GM19372 (cell line): Measurements from ENCODE around the gene KRT15.

Experiments used
- ATAC-seq: cut with Tn5 transposase; IDR thresholded peaks from one replicate; pipeline ENCODE4 v1.9.1; 2021; ENCODE audit warnings: mild to moderate bottlenecking, low read depth, moderate library complexity; ENCODE audit not compliant: unreplicated experiment

The KRT15 gene

GRCh38 chr17:41484920-41485904, 33.5 kb downstream of the KRT15 start:
- ATAC-seq, result no peak

- no peak for ATAC-seq
Observed at GRCh38 chr17:41483991-41484826, 34.5 kb downstream of the KRT15 start.

GRCh38 chr17:41483531-41483930, 35.2 kb downstream of the KRT15 start:
- ATAC-seq, result no peak

- ATAC-seq, result no peak
Observed at GRCh38 chr17:41481036-41481435, 37.7 kb downstream of the KRT15 start, which contains the start of gene KRT35. TSS of gene KRT35 (minus strand) at chr17:41481151. CDS start at chr17:41481097, 54 bp downstream.

DNA sequence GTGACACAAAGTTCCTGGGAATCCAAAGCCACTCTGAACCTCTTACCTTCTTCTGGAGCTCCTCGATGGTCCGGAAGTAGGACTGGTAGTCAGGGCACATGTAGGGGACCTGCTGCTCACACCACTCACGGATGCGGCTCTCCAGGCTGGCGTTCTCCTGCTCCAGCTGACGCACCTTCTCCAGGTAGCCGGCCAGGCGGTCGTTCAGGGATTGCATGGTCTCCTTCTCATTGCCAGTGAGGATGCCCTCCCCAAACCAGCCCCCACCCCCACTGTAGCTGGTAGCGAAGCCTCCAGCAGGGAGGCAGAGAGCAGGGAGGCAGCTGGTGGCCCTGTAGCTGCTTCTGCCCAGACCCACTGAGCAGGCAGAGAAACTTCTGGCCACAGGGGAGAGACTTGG, 38.1 kb downstream of the KRT15 start:
- ATAC-seq, result no peak

- ATAC-seq, result no peak
Observed at GRCh38 chr17:41480136-41480535, 38.6 kb downstream of the KRT15 start.

DNA sequence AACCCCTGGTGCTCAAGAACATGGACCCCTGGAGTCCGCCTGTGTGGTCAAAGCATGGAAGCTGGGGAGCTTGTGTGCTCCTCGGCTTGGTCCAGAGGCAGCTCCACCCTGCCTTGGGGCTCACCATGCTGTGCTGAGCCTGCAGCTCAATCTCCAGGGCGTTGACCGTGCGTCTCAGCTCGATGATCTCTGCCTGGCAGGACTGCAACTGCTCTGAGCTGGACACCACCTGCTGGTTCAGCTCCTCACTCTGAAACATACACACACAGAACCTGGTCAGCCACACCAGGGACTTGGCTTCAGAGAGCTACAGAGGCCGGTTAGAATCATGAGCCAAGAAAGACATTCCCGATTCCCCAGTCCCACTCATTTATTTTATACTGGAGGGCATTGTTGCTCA, 40.5 kb downstream of the KRT15 start:
- ATAC-seq, result no peak

DNA sequence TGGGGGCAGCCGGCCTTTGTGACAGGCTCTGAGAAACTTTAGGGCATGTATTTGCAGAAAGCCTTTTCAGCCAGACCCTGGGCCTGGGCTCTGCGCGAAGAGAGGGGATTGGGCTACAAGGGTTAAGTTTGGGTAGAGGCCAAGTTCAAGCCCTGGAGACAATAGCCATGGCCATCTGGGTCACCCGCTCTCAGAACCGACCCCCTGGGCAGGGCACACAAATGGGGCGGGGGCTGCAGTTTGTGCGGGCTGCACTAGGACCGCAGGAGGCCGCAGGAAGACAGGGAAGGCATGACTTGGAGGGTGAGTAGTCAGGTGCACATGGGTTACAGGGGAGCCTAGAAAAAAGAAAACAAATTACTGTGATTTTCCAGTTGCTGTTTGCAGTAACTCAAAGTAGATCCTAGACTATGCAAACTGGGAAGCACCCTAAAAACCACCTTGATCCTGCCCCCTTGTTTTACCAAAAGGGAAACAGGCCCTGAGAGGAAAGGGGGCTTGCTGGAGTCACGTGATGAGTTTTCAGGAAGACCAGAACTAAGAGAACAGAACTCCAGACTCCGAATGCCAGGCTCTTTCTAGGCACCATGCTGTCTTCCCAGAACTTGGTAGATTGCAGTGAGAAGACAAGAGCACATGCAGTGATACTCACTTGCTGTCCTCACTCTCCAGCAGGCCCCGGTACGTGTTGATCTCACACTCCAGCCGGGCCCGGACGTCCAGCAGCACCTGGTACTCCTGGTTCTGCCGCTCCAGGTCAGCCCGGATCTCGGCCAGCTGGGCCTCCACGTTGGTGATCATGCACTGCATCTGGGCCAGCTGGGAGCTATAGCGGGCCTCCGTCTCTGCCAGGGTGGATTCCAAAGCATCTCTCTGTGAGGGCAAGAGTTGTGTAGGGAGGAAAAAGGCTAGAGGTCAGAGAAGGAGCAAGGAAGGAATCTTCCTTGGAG, 41.5 kb downstream of the KRT15 start:
- ATAC-seq, result no peak

- ATAC-seq, result no peak
Observed at GRCh38 chr17:41475421-41475820, 43.3 kb downstream of the KRT15 start.

DNA sequence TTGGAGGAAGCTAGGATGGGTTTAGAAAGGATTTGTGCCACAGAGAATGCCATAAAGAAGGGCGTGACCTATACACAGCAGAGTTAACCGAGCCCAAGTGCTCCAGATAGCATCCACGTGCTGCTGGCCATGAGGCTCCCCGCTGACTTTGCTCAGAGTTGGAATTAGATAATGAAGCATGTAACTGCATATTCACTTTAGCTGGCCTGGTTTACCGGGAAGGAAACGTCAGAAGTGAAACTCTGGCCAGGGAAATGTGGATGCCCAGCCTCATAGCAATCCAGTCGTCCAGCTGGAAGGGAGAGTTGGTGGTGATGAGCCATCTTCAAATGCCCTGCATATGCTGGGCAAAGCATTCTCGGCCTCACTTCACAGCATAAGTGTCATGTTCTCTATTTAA, 43.8 kb downstream of the KRT15 start:
- no peak for ATAC-seq

DNA sequence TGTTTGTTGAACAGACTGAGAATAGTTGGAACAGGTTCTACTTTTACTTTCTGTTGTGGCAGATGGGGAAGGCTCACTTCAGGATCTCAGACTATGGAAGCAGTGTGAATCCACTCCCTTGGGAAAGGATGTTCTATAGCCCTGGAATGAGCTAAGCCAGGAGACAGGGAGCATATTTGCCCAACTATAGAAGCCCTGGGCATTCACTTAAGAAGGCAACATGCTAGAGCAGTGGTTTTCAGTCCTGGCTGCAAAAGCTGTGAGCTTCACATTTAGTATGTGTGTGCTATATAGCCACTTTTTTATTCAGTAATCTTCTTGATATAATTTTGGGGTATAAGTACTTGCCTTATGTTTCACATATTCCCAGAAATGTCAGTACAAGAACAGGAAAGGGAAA, 50.3 kb downstream of the KRT15 start:
- ATAC-seq, result no peak

DNA sequence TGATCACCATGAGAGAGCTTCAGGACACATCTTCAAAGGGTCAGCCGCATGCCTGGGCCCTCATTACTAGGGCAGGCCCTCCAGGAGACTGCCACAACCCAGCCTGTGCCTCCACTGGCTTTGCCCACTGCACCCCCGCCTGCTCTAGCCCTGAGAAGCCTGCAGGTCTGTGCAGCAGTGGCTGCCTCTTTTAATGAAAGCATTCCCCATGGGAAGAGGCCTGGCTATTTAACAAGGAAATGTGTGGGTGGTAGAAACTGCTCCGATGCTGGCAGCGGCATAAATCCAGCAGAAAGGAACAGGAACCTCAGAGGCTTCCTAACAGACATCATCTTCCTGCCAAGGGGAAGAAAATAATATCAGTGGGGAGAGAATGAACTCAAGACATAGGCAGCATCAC, 51.1 kb downstream of the KRT15 start:
- no peak for ATAC-seq

DNA sequence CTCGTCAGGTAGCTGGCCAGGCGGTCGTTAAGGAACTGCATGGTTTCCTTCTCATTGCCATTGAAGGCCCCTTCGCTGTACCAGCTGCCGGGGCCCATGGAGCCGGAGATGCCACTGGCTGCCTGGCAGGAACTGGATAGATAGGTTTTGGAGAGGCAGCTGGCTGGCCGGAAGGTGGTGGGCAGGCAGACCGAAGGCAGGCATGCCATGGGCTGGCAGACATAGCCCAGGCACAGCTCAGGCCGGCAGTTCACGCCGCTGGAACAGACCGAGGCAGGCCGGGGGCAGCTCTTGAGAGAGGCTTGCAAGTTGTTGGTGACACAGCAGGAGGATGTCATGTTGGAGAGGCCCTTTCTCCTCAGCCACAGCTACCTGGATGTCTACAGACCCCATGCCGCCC, 51.7 kb downstream of the KRT15 start, which contains the start of gene KRT32:
KRT32 (minus strand) TSS at position 399 of the 400 bp plus-strand sequence; CDS start at position 338, 61 bp downstream.
- ATAC-seq, result no peak

GRCh38 chr17:41464682-41465081, 54.0 kb downstream of the KRT15 start:
- ATAC-seq, result no peak

- ATAC-seq, result no peak
Observed at GRCh38 chr17:41464173-41464572, 54.5 kb downstream of the KRT15 start.

DNA sequence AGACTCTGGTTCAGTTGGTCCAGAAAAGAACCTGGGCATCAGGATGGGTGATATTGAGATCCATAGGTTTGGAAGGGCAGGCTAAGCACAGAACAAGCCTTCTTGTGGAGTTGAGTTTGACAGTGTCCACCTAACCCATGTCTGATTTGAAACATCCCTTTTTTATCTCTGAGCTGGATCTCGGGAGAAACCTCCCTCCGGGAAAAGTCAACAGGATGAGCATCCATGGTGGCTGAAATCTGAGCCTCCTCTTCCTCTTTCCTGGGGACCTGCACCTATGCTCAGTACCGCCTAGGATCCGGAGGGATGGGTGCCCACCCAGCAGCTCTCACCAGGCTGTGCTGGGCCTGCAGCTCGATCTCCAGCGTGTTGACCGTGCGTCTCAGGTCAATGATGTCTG, 54.9 kb downstream of the KRT15 start:
- ATAC-seq, result no peak
